ENCODE results near the gene ZP3.
"Not testable (repeated sequence)": the region's sequence is repeated elsewhere in the genome, so short reads cannot be mapped to it uniquely, and the experiment has no call there.

Gene ZP3

DNA sequence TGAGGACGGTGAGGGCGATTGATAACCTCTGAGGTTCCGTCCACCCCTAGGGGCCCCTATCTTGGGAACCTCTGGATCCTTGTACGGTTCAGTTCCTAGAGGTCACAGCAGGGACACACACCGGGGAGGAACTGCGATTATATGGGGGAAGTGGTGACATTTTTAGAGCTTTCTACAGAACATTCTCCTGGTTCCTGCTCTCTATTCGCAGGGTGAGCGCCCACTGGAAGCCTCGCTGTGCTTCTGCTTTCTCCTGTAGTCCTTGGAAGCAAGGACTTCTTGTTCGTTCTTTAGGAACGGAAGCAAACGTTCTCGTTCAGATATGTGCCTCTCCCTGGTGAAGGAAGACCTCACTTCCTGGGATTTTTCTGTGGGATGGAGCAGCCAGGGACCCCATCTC, 63.2 kb downstream of the ZP3 start:
- not testable (repeated sequence) for DNase-seq
